HG02870 (cell line): Measurements from ENCODE around the gene PMVK.

ENCODE experiments used
- ATAC-seq: cut with Tn5 transposase; IDR thresholded peaks from one replicate; pipeline ENCODE4 v1.9.1; 2021; ENCODE audit warnings: mild to moderate bottlenecking, moderate library complexity; ENCODE audit not compliant: unreplicated experiment

Gene PMVK

DNA sequence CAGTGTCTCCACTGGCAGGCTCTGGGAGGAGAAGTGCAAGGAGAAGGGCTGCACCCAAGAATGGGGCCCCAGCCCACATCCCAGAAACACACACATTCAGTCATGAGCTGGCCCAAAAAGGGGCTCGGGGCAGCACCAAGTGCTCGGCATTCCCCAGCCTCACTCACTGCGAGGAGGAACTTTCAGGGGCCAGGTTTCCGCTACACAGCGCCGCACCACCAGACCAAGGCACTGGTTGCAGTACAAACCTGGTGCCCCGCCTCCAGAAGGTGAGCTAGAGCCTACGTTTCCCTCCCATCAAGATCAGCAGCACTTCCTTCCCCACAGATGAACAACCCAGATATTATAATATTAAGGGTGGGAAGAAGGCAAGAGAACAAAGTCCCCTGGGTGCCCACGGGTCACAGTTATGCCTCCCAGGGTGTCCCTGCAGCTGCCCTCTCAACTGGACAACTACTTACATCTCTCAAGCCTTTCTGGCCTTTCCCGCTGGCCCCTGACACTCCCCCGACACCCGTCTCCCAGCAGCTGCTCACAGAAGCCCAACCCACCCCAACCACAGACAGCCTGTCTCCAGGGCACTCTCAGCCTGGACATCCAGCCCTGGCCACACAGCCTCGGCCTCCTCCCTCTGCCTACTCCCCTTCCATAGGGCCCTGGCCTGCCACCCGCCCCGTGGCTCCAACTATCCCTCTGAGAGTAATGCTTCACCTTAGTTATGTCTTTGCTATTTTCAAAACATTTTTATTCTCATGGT, 15.6 kb upstream of the PMVK start:
- no peak for ATAC-seq

DNA sequence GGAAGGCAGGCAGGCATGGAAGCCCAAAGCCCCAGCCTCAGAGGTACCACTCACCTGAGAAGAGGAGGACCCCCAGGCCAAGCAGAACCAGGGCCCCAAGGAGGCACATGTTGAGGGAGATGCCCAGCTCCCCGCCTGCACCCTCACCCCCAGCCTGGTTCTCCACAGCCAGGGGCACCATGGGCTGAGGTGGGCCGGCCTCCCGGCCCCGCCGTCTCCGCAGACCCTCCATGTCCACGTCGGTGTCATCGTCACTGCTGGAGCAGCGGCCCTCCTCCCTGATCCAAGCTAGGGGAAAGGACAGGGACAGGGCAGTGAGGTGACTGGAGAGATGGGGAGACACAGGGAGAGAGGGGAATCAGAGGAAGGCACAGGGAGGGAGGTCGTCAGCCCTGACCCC, 11.6 kb upstream of the PMVK start:
- no peak for ATAC-seq

GRCh38 chr1:154945962-154946850, 9.7 kb upstream of the PMVK start:
- no peak for ATAC-seq

GRCh38 chr1:154945160-154945961, 8.8 kb upstream of the PMVK start:
- no peak for ATAC-seq

DNA sequence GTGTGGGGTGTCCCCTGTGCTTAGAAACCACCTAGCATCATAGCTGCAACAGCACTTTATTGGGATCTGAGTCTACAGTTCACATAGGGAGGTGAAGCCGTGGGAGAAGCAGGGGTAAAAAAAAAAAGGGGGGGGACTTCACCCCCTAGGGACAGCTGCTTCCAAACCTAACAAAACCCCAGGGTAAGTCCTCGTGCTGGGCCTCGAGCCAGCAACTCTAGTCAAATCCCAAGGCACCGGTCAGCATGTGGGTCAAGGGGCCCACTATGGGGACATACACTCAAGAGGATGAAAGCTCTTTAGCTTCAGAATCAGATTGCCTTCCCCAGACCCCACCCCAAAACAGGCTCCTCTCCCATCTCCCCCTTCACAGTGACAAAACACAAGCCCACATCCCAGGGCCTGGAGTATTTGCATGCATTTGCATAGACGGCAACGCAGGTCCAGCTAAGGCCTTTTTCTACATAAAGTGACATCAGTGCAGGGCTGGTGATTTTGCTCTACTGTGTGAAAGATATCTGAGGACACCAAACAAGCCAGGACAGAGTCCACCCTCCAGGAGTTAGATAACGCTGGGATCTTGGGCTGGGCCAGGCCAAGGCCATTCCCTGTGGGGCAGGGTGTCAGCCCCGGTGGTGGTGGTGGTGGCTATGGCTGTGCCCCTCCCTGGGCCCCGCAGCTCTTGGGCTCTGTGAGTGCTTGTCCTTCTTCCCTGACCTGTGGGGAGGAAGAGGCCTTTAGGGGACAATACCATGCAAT, 8.1 kb upstream of the PMVK start:
- ATAC-seq, result no peak

DNA sequence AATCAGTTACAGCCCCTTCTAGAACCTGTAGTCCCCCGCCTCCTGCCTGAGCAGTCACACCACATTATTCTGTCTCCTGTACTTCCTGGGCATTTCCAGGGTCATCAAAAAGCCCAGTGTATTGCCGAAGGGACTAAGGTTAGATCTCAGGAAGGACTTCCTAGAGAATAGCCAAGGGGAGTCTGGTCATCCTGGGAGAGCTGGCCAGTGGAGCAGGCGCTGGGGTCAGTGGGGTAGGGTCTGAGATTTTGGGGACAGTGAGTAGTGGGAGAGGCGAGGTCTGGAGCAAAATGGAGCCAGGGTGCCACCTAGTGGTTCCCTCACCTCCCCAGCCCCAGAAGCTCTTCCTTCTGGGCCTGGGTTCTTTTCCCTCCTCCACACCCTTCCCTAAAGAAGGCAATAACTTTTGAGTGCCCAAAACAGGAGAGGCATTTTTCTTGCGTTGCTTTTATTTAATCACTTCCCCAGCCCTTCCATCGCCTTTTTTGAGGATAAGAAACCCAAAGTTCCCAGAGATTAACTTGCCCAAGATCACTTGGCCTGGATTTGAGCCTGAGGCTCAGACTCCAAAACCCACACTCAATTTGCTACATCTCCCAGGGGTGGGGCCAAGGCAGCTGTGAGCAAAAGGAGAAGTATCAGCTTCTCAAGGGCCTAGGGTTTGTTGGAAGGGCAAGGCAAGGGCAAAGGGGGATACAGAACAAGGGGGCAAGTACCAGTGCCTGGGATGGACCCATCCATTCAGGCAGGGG, 7.3 kb upstream of the PMVK start:
- ATAC-seq, result no peak

GRCh38 chr1:154941333-154942013, 5.0 kb upstream of the PMVK start:
- ATAC-seq, result no peak

- no peak for ATAC-seq
These were observed 4.2 kb upstream of the PMVK start for GRCh38 chr1:154940651-154941194.

DNA sequence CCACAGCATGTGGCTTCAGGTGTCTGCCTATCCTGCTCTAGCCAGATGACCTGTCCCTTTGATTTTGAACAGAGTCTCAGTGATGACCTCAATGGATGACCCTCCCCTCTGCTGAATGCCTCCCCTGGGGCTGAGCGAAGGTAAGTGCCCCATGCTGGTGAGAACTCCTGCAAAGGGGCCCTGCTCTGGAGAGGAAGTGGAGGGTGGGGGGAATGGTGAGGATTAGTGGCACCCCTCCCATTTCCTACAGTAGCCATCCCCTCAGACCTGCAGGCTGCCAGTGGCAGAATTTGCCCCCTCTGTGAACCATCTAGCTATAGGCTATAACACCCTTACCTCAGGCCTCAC, 3.7 kb upstream of the PMVK start:
- ATAC-seq, result no peak

GRCh38 chr1:154938604-154939399, 2.3 kb upstream of the PMVK start:
- no peak for ATAC-seq

DNA sequence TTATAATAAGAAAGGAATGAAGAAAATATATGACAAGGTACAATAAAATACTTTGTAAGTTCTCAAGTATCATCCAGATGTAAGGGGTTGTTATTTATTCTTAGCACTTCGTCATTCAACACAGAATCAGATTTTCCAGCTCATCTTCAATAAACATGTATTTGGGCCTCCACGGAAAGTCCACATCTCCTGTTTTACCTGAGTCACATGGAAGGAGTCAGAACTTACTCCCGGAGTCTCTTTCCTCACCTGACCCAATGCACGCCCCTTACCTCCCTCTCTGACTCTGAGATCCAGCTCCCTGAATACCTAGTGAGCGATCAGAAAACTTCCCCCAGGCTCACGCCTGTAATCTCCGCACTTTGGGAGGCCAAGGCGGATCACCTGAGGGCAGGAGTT, 1.5 kb upstream of the PMVK start:
- no peak for ATAC-seq

GRCh38 chr1:154937085-154937987, 817 bp upstream of the PMVK start:
- peak; percentile 47 for ATAC-seq

DNA sequence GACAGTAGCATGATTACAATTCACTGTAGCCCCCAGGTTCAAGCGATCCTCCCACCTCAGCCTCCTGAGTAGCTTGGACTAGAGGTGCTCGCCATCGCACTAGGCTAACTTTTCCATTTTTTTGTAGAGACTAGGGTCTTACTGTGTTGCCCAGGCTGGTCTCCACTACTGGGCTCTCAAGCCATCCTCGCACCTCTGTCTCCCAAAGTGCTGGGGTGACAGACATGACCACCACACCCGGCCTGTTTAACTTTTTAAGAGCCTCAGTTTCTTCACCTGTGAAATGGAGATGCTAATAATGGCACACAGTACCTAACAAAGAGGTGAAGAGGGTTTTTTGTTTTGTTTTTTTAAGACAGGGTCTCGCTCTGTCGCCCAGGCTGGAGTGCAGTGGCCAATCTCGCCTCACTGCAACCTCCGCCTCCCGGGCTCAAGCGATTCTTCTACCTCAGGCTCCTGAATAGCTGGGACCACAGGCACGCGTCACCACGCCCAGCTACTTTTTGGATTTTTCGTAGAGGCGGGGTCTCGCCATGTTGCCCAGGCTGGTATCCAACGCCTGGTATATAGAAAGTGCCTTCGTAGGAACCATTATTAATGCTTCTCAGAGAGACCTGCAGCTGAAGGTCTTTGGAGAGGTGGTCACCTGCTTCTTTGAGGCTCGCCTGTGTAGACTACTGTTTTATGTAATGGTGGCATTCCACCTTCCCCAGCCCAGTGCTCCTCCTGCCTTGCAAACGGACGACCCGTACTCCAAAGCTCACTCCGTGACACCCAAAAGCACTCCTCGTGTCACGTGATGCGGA, 567 bp downstream of the PMVK start:
- ATAC-seq, result no peak

- no peak for ATAC-seq
These were observed 2.1 kb downstream of the PMVK start for GRCh38 chr1:154934358-154934948.

DNA sequence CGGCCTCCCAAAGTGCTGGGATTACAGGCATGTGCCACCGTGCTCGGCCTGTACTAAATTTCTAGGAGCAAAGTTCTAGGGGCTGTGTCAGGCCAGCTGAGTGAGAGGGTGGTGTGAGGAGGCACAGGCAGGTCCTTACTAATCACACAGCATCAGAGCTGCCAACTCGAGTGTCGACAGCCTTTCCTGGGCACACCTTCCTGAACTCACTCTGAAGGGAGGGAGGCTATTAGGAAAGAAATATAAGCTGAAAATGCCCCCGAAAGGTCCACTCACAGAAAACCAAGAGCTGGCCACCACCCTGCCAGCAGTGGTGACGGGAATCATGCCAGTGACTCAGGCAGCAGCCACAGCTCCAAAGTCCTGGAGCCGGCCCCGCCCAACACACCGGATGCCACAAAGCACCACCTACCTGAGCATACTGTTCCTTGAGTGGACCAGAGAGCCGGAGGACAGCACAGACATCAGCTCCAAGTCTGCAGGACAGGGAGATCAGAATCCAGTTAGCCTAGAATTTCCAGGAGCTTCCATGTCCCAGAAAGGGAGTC, 4.5 kb downstream of the PMVK start:
- ATAC-seq, result no peak

- ATAC-seq, result no peak
These were observed 10.3 kb downstream of the PMVK start for GRCh38 chr1:154926201-154926600.
